Activated T-helper 17 cell treated with anti-CD3 and anti-CD28 coated beads, Interleukin-2, amount 50 U/mL, for 72 hours (primary cell): Measurements from ENCODE around the gene LCN10. TPM values are rescaled to one million over a fixed set of nuclear protein-coding genes. Genes with fewer than 3 reads are reported as not detected.
"Not testable (repeated sequence)": the region's sequence is repeated elsewhere in the genome, so short reads cannot be mapped to it uniquely, and the experiment has no call there.

Experiments used
- ATAC-seq: fragments of 150-1000 bp; cut with Tn5 transposase; replicated peaks from 2 replicates; pipeline ENCODE4 v1.10.0; 2021; ENCODE audit warnings: mild to moderate bottlenecking, moderate library complexity
- H3K27ac Mint-ChIP-seq: one replicate; pipeline ENCODE4 v1.8.0; 2022; ENCODE audit warnings: mixed read lengths
- H3K27me3 Mint-ChIP-seq: one replicate; pipeline ENCODE4 v1.8.0; 2022; ENCODE audit warnings: mixed read lengths
- H3K36me3 Mint-ChIP-seq: one replicate; pipeline ENCODE4 v1.8.0; 2022; ENCODE audit warnings: low read depth, mild to moderate bottlenecking, mixed read lengths
- H3K4me1 Mint-ChIP-seq: one replicate; pipeline ENCODE4 v1.8.0; 2022; ENCODE audit warnings: mixed read lengths
- H3K4me3 Mint-ChIP-seq: one replicate; pipeline ENCODE4 v1.8.0; 2022; ENCODE audit warnings: mild to moderate bottlenecking, mixed read lengths
- H3K9me3 Mint-ChIP-seq: one replicate; pipeline ENCODE4 v1.8.0; 2022; ENCODE audit warnings: mixed read lengths
- total RNA-seq, 2 donors: library from RNA; stranded (reverse); gene quantifications; one replicate each; pipeline ENCODE4 v1.2.3, GENCODE V29; 2022

LCN10 gene
- total RNA-seq, 2 donors from 2014 or later = 1.0 to 1.8 TPM

GRCh38 chr9:136762915-136763648, 20.3 kb upstream of the LCN10 start:
- ATAC-seq = no peak
- Mint-ChIP-seq H3K4me1 (peaks cover 6% of the 10 kb centered on the region), H3K27me3 (peaks cover 9% of the 10 kb centered on the region), H3K4me3 (no peak overlapping the region), H3K36me3 (no peaks in the 10 kb centered on the region), H3K27ac (no peak overlapping the region), H3K9me3 (no peaks in the 10 kb centered on the region)

DNA sequence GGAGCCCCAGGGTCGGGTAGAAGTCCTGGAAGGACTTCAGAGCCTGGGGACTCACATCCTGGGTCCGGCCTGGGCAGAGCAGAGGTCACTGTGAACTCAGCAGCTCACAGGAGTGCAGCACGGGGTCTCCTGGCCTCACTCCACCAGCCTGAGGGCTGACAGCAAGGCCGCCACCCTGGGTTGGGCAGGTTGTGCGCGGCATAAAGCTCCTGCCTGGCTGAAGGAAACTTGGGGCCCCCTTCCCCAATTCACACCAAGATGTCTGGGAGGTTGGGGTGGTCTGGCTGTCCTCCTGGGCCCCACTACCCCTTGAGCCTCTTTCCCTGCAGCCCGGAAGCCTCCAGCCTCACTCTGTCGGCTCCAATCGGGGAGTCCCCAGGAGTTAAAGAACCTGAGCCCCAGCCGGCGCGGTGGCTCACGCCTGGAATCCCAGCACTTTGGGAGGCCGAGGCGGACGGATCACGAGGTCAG, 19.5 kb upstream of the LCN10 start:
- Mint-ChIP-seq H3K9me3 (no peaks in the 10 kb centered on the region), H3K27ac (no peak overlapping the region), H3K27me3 (peaks cover 4% of the 10 kb centered on the region), H3K36me3 (no peaks in the 10 kb centered on the region), H3K4me3 (no peak overlapping the region), H3K4me1 (peaks cover 6% of the 10 kb centered on the region)
- no peak for ATAC-seq

DNA sequence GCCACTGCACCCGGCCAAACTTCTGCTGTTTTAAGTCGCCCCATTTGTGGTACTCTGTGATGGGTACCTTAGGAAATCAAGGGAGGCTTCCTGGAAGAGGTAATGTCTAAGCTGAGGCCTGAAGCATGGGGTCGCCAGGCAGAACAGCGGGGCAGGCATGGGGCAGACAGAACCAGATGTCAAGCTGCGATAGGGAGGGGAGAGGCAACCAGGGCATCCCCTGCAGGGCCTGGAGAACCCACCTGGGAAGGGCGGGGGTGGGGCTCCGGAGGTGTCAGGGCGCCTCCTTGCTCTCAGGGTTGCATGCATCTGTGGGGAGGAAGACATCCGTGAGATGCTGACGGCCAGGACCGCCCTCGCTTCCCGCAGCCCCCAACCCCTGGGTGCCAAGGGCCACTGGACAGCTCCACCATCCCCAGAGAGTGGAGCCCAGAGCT, 18.8 kb upstream of the LCN10 start:
- H3K27me3 Mint-ChIP-seq = peaks cover 4% of the 10 kb centered on the region
- peaks cover under 1% of the 10 kb centered on the region for H3K4me1 Mint-ChIP-seq
- H3K4me3 Mint-ChIP-seq = no peak overlapping the region
- H3K27ac Mint-ChIP-seq = no peak overlapping the region
- no peak for ATAC-seq
- no peaks in the 10 kb centered on the region for H3K36me3 Mint-ChIP-seq
- no peaks in the 10 kb centered on the region for H3K9me3 Mint-ChIP-seq

GRCh38 chr9:136760834-136761544, 18.2 kb upstream of the LCN10 start:
- not testable (repeated sequence) for H3K4me1 Mint-ChIP-seq, H3K4me3 Mint-ChIP-seq, H3K27ac Mint-ChIP-seq, H3K36me3 Mint-ChIP-seq, H3K9me3 Mint-ChIP-seq, H3K27me3 Mint-ChIP-seq
- peak; percentile 34 for ATAC-seq

DNA sequence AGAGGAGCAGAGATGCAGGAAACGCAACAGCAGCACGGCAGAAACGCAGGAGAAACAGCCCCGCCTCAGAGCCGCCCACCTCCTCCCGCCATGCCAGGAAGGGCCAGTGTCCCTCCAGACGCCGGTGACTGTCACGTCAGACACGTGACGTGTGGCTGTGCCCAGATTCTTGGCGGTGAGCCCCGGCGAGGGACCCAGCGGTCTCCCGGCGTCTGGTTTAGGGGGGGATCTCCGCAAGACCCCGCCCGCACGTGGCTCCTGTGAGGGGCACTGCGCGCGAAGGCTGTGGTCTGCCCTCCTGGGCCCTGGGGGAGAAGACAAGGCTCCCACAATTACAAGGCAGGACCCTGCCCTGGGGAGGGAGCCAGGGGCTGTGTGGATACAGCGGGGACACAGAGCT, 17.7 kb upstream of the LCN10 start:
- Mint-ChIP-seq H3K27ac (no peak overlapping the region), H3K9me3 (no peaks in the 10 kb centered on the region), H3K4me1 (no peaks in the 10 kb centered on the region), H3K36me3 (no peaks in the 10 kb centered on the region), H3K27me3 (peaks cover 4% of the 10 kb centered on the region), H3K4me3 (no peak overlapping the region)
- ATAC-seq = no peak

GRCh38 chr9:136759436-136760325, 16.9 kb upstream of the LCN10 start:
- ATAC-seq = no peak
- Mint-ChIP-seq H3K4me1 (no peaks in the 10 kb centered on the region), H3K27me3 (peaks cover 4% of the 10 kb centered on the region), H3K4me3 (no peak overlapping the region), H3K36me3 (no peaks in the 10 kb centered on the region), H3K9me3 (no peaks in the 10 kb centered on the region), H3K27ac (no peak overlapping the region)

DNA sequence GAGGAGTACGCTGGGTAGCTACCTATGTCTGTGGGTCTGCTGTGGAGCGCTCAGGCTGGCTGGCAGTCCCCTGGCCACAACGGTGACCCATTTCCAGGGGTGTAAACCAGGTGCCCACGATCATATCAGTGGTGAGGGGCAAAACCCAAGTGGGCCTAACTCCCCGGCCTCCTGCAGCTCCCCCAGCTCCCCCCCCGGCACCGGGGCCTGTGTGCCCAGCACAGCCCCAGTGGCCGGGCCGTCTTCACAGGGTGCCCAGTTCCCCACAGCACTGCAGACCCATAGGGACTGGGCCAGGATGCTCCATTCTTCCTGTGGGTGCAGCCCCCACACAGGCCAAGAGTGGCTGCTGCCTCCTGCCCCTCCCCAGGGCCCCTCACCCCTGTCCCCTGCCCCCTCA, 16.3 kb upstream of the LCN10 start:
- ATAC-seq = no peak
- Mint-ChIP-seq H3K27me3 (peaks cover 4% of the 10 kb centered on the region), H3K27ac (no peak overlapping the region), H3K4me1 (no peaks in the 10 kb centered on the region), H3K4me3 (no peak overlapping the region), H3K9me3 (no peaks in the 10 kb centered on the region), H3K36me3 (no peaks in the 10 kb centered on the region)

GRCh38 chr9:136757751-136758140, 15.0 kb upstream of the LCN10 start:
- H3K4me3 Mint-ChIP-seq = no peak overlapping the region
- H3K4me1 Mint-ChIP-seq = no peaks in the 10 kb centered on the region
- H3K27ac Mint-ChIP-seq = no peak overlapping the region
- ATAC-seq = no peak
- H3K9me3 Mint-ChIP-seq = no peaks in the 10 kb centered on the region
- no peaks in the 10 kb centered on the region for H3K36me3 Mint-ChIP-seq
- peaks cover 4% of the 10 kb centered on the region for H3K27me3 Mint-ChIP-seq

- no peaks in the 10 kb centered on the region for H3K36me3 Mint-ChIP-seq
- no peak overlapping the region for H3K4me3 Mint-ChIP-seq
- H3K27me3 Mint-ChIP-seq = peaks cover 4% of the 10 kb centered on the region
- H3K9me3 Mint-ChIP-seq = peaks cover 3% of the 10 kb centered on the region
- ATAC-seq = no peak
- no peak overlapping the region for H3K27ac Mint-ChIP-seq
- H3K4me1 Mint-ChIP-seq = no peaks in the 10 kb centered on the region
Measured at GRCh38 chr9:136757328-136757727, 14.6 kb upstream of the LCN10 start.

- H3K27ac Mint-ChIP-seq = no peak overlapping the region
- H3K36me3 Mint-ChIP-seq = no peaks in the 10 kb centered on the region
- ATAC-seq = no peak
- H3K4me1 Mint-ChIP-seq = no peaks in the 10 kb centered on the region
- H3K27me3 Mint-ChIP-seq = peaks cover 4% of the 10 kb centered on the region
- H3K9me3 Mint-ChIP-seq = peaks cover 5% of the 10 kb centered on the region
- H3K4me3 Mint-ChIP-seq = no peak overlapping the region
Measured at GRCh38 chr9:136756836-136757235, 14.1 kb upstream of the LCN10 start.

DNA sequence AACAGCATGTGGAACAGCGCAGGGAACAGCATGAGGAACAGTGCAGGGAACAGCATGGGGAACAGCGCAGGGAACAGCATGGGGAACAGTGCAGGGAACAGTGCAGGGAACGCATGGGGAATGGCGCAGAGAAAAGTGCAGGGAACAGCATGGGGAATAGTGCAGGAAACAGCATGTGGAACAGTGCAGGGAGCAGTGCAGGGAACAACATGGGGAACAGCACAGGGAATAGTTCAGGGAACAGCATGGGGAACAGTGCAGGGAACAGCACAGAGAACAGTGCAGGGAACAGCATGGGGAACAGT, 13.3 kb upstream of the LCN10 start:
- Mint-ChIP-seq H3K4me1 (no peaks in the 10 kb centered on the region), H3K27me3 (peaks cover 4% of the 10 kb centered on the region), H3K36me3 (no peaks in the 10 kb centered on the region), H3K9me3 (peaks cover 5% of the 10 kb centered on the region), H3K4me3 (no peak overlapping the region), H3K27ac (no peak overlapping the region)
- no peak for ATAC-seq

GRCh38 chr9:136755302-136756133, 12.8 kb upstream of the LCN10 start:
- not testable (repeated sequence) for H3K4me1 Mint-ChIP-seq, H3K36me3 Mint-ChIP-seq, ATAC-seq, H3K9me3 Mint-ChIP-seq, H3K4me3 Mint-ChIP-seq, H3K27ac Mint-ChIP-seq, H3K27me3 Mint-ChIP-seq

- no peak for ATAC-seq
- Mint-ChIP-seq H3K9me3 (peaks cover 5% of the 10 kb centered on the region), H3K27ac (no peak overlapping the region), H3K36me3 (no peaks in the 10 kb centered on the region), H3K4me1 (no peaks in the 10 kb centered on the region), H3K27me3 (no peaks in the 10 kb centered on the region), H3K4me3 (no peak overlapping the region)
Measured at GRCh38 chr9:136754626-136755301, 12.0 kb upstream of the LCN10 start.
